Measurements from ENCODE around the gene KCTD2.

DNA sequence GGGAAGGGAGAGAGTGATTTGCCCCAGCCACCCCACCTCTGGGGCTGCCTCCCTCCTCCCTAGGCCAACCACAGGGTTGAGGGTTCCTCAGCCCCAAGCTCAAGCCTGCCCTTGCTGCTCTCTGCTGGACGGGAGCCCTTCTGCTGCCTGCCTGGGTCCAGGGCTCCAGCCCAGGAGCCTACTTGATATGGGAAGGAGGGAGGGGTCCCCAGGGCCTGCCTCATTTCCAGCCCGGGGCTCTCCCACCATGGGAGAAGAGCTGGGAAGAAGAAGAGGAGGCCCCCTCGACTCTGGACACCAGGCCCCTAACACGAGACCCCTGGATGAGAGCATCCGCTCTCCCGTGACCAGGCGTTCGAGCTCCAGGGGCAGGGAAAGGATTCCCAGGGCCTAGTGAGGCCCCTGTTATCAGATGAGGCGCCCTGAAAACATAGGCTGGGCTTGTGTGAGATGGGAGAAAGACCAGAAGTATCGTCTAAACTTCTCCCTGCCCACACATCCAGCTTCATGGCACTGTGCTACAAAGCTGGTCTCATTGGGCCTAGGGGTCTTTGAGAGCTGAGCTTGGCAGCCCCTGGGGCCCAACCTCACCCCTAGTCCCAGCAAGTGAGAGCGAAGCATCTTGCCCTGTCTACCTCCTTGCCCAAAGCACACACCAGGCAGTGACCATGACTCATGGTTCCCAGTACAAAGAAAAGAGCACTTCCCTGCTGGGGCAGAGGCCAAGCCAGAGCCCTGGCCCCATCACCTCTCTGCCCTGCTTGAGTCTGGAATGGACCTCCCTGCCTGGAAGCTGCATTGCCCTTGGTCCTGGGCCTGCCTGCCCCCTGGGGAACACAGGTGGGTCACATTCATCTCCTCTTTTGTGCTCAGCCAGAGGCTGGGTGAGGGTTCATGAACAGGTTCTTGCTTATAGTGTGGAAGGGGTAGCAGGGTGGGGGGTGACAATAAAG lies 41.7 kb downstream of the KCTD2 start:
- TF ChIP-seq GATA2 (IDR thresholded peaks at IDR 0.05; ENCODE audit: low read depth, low read length) (no peak), GATA3 (IDR thresholded peaks at IDR 0.05; ENCODE audit: low read depth, low read length) (no peak)

All from SH-SY5Y (cell line).